ENCODE results near the gene SNCG. TPM values are rescaled to one million over a fixed set of nuclear protein-coding genes. Genes with fewer than 3 reads are reported as not detected.
"Not testable (repeated sequence)": the region's sequence is repeated elsewhere in the genome, so short reads cannot be mapped to it uniquely, and the experiment has no call there.

The SNCG gene
- total and polyA plus RNA-seq, 4 experiments from 2014 or later: not detected

- DNase-seq; POLR2A ChIA-PET (ENCODE audit: partially characterized antibody); CTCF ChIA-PET (ENCODE audit: partially characterized antibody); H3K36me3 ChIP-seq (ENCODE audit: insufficient read depth, low read length); H3K27me3 ChIP-seq (ENCODE audit: insufficient read depth, low read length); H3K9me3 Mint-ChIP-seq; H3K4me3 Mint-ChIP-seq; H3K9me3 ChIP-seq (ENCODE audit: control insufficient read depth in 1 of 2, low read length in 2 of 2); H3K4me1 ChIP-seq (ENCODE audit: insufficient read depth, low read length); H3K4me1 Mint-ChIP-seq; H3K27ac ChIP-seq (ENCODE audit: low read depth, low read length); H3K4me3 ChIP-seq (ENCODE audit: low read length in 2 of 2); intact Hi-C loops (cut with micrococcal nuclease); H3K27me3 Mint-ChIP-seq; H3K36me3 Mint-ChIP-seq: not testable (repeated sequence)
- H3K27ac Mint-ChIP-seq: peak overlapping the region in 1 of 7 donors; percentile 22
These were observed 24.2 kb upstream of the SNCG start for GRCh38 chr10:86934162-86934711.

- Histone ChIP-seq H3K9me3 (ENCODE audit: control insufficient read depth in 1 of 2, low read length in 2 of 2) (no peaks in the 10 kb centered on the region), H3K36me3 (ENCODE audit: insufficient read depth, low read length) (no peaks in the 10 kb centered on the region), H3K4me1 (ENCODE audit: insufficient read depth, low read length) (no peaks in the 10 kb centered on the region), H3K27ac (ENCODE audit: low read depth, low read length) (no peak overlapping the region), H3K4me3 (ENCODE audit: low read length in 2 of 2) (no peak overlapping the region), H3K27me3 (ENCODE audit: insufficient read depth, low read length) (no peaks in the 10 kb centered on the region)
- peaks cover 0 to 7% (median 3%) of the 10 kb centered on the region in 4 donors for H3K4me1 Mint-ChIP-seq
- H3K9me3 Mint-ChIP-seq: peaks cover 0 to 4% (median 0%) of the 10 kb centered on the region in 8 donors
- intact Hi-C loops (cut with micrococcal nuclease): loop anchor here (5.0 kb wide), 1 partner anchor 115 kb away; no protein-coding TSS in a partner anchor
- POLR2A ChIA-PET (ENCODE audit: partially characterized antibody): no interaction called here
- CTCF ChIA-PET (ENCODE audit: partially characterized antibody): interaction anchor here (4.7 to 6.7 kb wide), 3 partner anchors 14 to 31 kb away, joined by 32 to 97 read pairs (median 35); partner anchors contain the start of gene ADIRF
- DNase-seq: no peak
- H3K27me3 Mint-ChIP-seq: no peaks in the 10 kb centered on the region
- H3K36me3 Mint-ChIP-seq: peaks cover 0 to 2% of the 10 kb centered on the region in 2 donors
- H3K4me3 Mint-ChIP-seq: no peak overlapping the region
- peak overlapping the region in 3 of 7 donors; percentile 29 to 43 (median 42) for H3K27ac Mint-ChIP-seq
These were observed 21.5 kb upstream of the SNCG start for GRCh38 chr10:86936661-86937501.

GRCh38 chr10:86937502-86938154, 20.8 kb upstream of the SNCG start:
- Mint-ChIP-seq H3K36me3 (no peaks in the 10 kb centered on the region), H3K4me3 (no peak overlapping the region), H3K9me3 (peaks cover 0 to 4% (median 0%) of the 10 kb centered on the region in 8 donors), H3K4me1 (peaks cover 0 to 7% (median 3%) of the 10 kb centered on the region in 4 donors), H3K27me3 (no peaks in the 10 kb centered on the region), H3K27ac (peak overlapping the region in 3 of 7 donors; percentile 20 to 42 (median 38))
- no peak overlapping the region for H3K27ac ChIP-seq (ENCODE audit: low read depth, low read length)
- POLR2A ChIA-PET (ENCODE audit: partially characterized antibody): no interaction called here
- intact Hi-C loops (cut with micrococcal nuclease): loop anchor here (5.0 kb wide), 1 partner anchor 115 kb away; no protein-coding TSS in a partner anchor
- CTCF ChIA-PET (ENCODE audit: partially characterized antibody): interaction anchor here (1.6 to 6.7 kb wide), 5 partner anchors 11 to 156 kb away, joined by 6 to 97 read pairs (median 32); partner anchors contain the start of gene ADIRF
- DNase-seq: no peak
- no peaks in the 10 kb centered on the region for H3K9me3 ChIP-seq (ENCODE audit: control insufficient read depth in 1 of 2, low read length in 2 of 2)
- no peaks in the 10 kb centered on the region for H3K27me3 ChIP-seq (ENCODE audit: insufficient read depth, low read length)
- no peaks in the 10 kb centered on the region for H3K36me3 ChIP-seq (ENCODE audit: insufficient read depth, low read length)
- no peak overlapping the region for H3K4me3 ChIP-seq (ENCODE audit: low read length in 2 of 2)
- no peaks in the 10 kb centered on the region for H3K4me1 ChIP-seq (ENCODE audit: insufficient read depth, low read length)

- Histone ChIP-seq H3K4me1 (ENCODE audit: insufficient read depth, low read length) (no peaks in the 10 kb centered on the region), H3K27me3 (ENCODE audit: insufficient read depth, low read length) (no peaks in the 10 kb centered on the region), H3K27ac (ENCODE audit: low read depth, low read length) (no peak overlapping the region), H3K36me3 (ENCODE audit: insufficient read depth, low read length) (no peaks in the 10 kb centered on the region), H3K4me3 (ENCODE audit: low read length in 2 of 2) (no peak overlapping the region), H3K9me3 (ENCODE audit: control insufficient read depth in 1 of 2, low read length in 2 of 2) (no peaks in the 10 kb centered on the region)
- Mint-ChIP-seq H3K36me3 (no peaks in the 10 kb centered on the region), H3K4me3 (no peak overlapping the region), H3K9me3 (peaks cover 0 to 4% (median 0%) of the 10 kb centered on the region in 8 donors), H3K27me3 (no peaks in the 10 kb centered on the region), H3K4me1 (peaks cover 0 to 7% (median 3%) of the 10 kb centered on the region in 4 donors), H3K27ac (peak overlapping the region in 1 of 7 donors; percentile 90)
- POLR2A ChIA-PET (ENCODE audit: partially characterized antibody): interaction anchor here (0.7 kb wide), 1 partner anchor 19 kb away, joined by 4 read pairs; no protein-coding TSS in a partner anchor
- CTCF ChIA-PET (ENCODE audit: partially characterized antibody): interaction anchor here (1.0 to 6.7 kb wide), 8 partner anchors 11 to 249 kb away, joined by 5 to 97 read pairs (median 8); partner anchors contain the start of gene ADIRF
- DNase-seq: no peak
- intact Hi-C loops (cut with micrococcal nuclease): loop anchor here (5.0 kb wide), 1 partner anchor 114 kb away; no protein-coding TSS in a partner anchor
These were observed 20.1 kb upstream of the SNCG start for GRCh38 chr10:86938260-86938659.

- H3K36me3 Mint-ChIP-seq; H3K9me3 Mint-ChIP-seq; H3K27me3 ChIP-seq (ENCODE audit: insufficient read depth, low read length); H3K27ac ChIP-seq (ENCODE audit: low read depth, low read length); H3K9me3 ChIP-seq (ENCODE audit: control insufficient read depth in 1 of 2, low read length in 2 of 2); H3K4me1 ChIP-seq (ENCODE audit: insufficient read depth, low read length); H3K36me3 ChIP-seq (ENCODE audit: insufficient read depth, low read length); H3K4me3 ChIP-seq (ENCODE audit: low read length in 2 of 2); DNase-seq; intact Hi-C loops (cut with micrococcal nuclease); H3K4me1 Mint-ChIP-seq; H3K27me3 Mint-ChIP-seq: not testable (repeated sequence)
- POLR2A ChIA-PET (ENCODE audit: partially characterized antibody): interaction anchor here (0.9 to 1.5 kb wide), 3 partner anchors 10 to 154 kb away, joined by 3 to 4 read pairs (median 4); partner anchors contain the start of genes ADIRF and GLUD1
- peak overlapping the region in 1 of 8 donors; percentile 27 for H3K4me3 Mint-ChIP-seq
- H3K27ac Mint-ChIP-seq: peak overlapping the region in 1 of 7 donors; percentile 90
- CTCF ChIA-PET (ENCODE audit: partially characterized antibody): interaction anchor here (0.6 to 6.7 kb wide), 11 partner anchors 11 to 263 kb away, joined by 3 to 97 read pairs (median 4); partner anchors contain the start of gene ADIRF
These were observed 18.3 kb upstream of the SNCG start for GRCh38 chr10:86940076-86940475.

- H3K36me3 Mint-ChIP-seq: no peaks in the 10 kb centered on the region
- H3K27me3 Mint-ChIP-seq: no peaks in the 10 kb centered on the region
- no peaks in the 10 kb centered on the region for H3K27me3 ChIP-seq (ENCODE audit: insufficient read depth, low read length)
- H3K36me3 ChIP-seq (ENCODE audit: insufficient read depth, low read length): no peaks in the 10 kb centered on the region
- H3K4me3 ChIP-seq (ENCODE audit: low read length in 2 of 2): no peak overlapping the region
- no peaks in the 10 kb centered on the region for H3K9me3 ChIP-seq (ENCODE audit: control insufficient read depth in 1 of 2, low read length in 2 of 2)
- no peak for DNase-seq
- no peak overlapping the region for H3K4me3 Mint-ChIP-seq
- H3K4me1 ChIP-seq (ENCODE audit: insufficient read depth, low read length): no peaks in the 10 kb centered on the region
- POLR2A ChIA-PET (ENCODE audit: partially characterized antibody): interaction anchor here (0.6 to 1.5 kb wide), 2 partner anchors 134 to 154 kb away, joined by 3 read pairs; partner anchors contain the start of gene GLUD1
- CTCF ChIA-PET (ENCODE audit: partially characterized antibody): interaction anchor here (1.1 to 6.7 kb wide), 7 partner anchors 10 to 145 kb away, joined by 3 to 97 read pairs (median 3); partner anchors contain the start of gene ADIRF
- peaks cover 0 to 7% (median 3%) of the 10 kb centered on the region in 4 donors for H3K4me1 Mint-ChIP-seq
- peak overlapping the region in 2 of 7 donors; percentile 42 to 59 for H3K27ac Mint-ChIP-seq
- H3K27ac ChIP-seq (ENCODE audit: low read depth, low read length): no peak overlapping the region
- intact Hi-C loops (cut with micrococcal nuclease): no loop called here
- H3K9me3 Mint-ChIP-seq: peaks cover 0 to 4% (median 0%) of the 10 kb centered on the region in 8 donors
These were observed 17.7 kb upstream of the SNCG start for GRCh38 chr10:86940677-86941076.
